Trophoblast cell (in vitro differentiated cells and primary cell): ENCODE measurements around the gene ATP13A4.
A peak's percentile ranks its signal among the peaks of the same experiment; 100 is the strongest.

Experiments
- DNase-seq, 2 donors: peaks; one replicate each; pipeline ENCODE4 v3.0.0-alpha.2; 2016
- H2AFZ ChIP-seq: 2 replicates; pipeline ENCODE4 v1.6.1; 2013; ENCODE audit warnings: low read length, moderate library complexity, mild to moderate bottlenecking; ENCODE audit not compliant: insufficient read depth, poor library complexity
- H2AK5ac ChIP-seq: 2 replicates; pipeline ENCODE4 v1.6.1; 2013; ENCODE audit warnings: mild to moderate bottlenecking, low read length
- H2BK120ac ChIP-seq: 2 replicates; pipeline ENCODE4 v1.6.1; 2013; ENCODE audit warnings: low read length, mild to moderate bottlenecking, moderate library complexity; ENCODE audit not compliant: insufficient read depth, poor library complexity
- H2BK12ac ChIP-seq: 2 replicates; pipeline ENCODE4 v1.6.1; 2013; ENCODE audit warnings: mild to moderate bottlenecking, low read length, moderate library complexity
- H2BK5ac ChIP-seq: 2 replicates; pipeline ENCODE4 v1.6.1; 2013; ENCODE audit warnings: low read length, low read depth, moderate library complexity, mild to moderate bottlenecking; ENCODE audit not compliant: poor library complexity
- H3K14ac ChIP-seq: 2 replicates; pipeline ENCODE4 v1.6.1; 2013; ENCODE audit warnings: mild to moderate bottlenecking, low read length
- H3K18ac ChIP-seq: 2 replicates; pipeline ENCODE4 v1.6.1; 2013; ENCODE audit warnings: mild to moderate bottlenecking, low read length
- H3K23ac ChIP-seq: 2 replicates; pipeline ENCODE4 v1.6.1; 2013; ENCODE audit warnings: low read length
- H3K27ac ChIP-seq: 2 replicates; pipeline ENCODE4 v1.5.1; 2013; ENCODE audit warnings: low read depth, mild to moderate bottlenecking, inconsistent platforms, low read length, moderate library complexity
- H3K27me3 ChIP-seq: 2 replicates; pipeline ENCODE4 v1.6.1; 2013; ENCODE audit warnings: inconsistent platforms, mild to moderate bottlenecking, low read length, moderate library complexity; ENCODE audit not compliant: insufficient read depth
- H3K36me3 ChIP-seq, 2 experiments: 1 replicate in 1 of 2; 2 replicates in 1 of 2; pipeline ENCODE4 v1.6.1; 2013; ENCODE audit warnings: low read length in 2 of 2, mild to moderate bottlenecking in 2 of 2, moderate library complexity in 1 of 2; ENCODE audit not compliant: insufficient read depth in 2 of 2, control insufficient read depth in 1 of 2
- H3K4ac ChIP-seq: 2 replicates; pipeline ENCODE4 v1.6.1; 2013; ENCODE audit warnings: low read depth, mild to moderate bottlenecking, low read length, moderate library complexity
- H3K4me1 ChIP-seq, 2 experiments: 1 replicate in 1 of 2; 2 replicates in 1 of 2; pipeline ENCODE4 v1.6.1; 2013; ENCODE audit warnings: low read length in 2 of 2, mild to moderate bottlenecking in 2 of 2, moderate library complexity in 1 of 2; ENCODE audit not compliant: insufficient read depth in 2 of 2, control insufficient read depth in 1 of 2
- H3K4me2 ChIP-seq: 2 replicates; pipeline ENCODE4 v1.6.1; 2013; ENCODE audit warnings: inconsistent platforms, mild to moderate bottlenecking, low read length, moderate library complexity
- H3K4me3 ChIP-seq: 2 replicates; pipeline ENCODE4 v1.5.1; 2013; ENCODE audit warnings: mild to moderate bottlenecking, low read depth, low read length, inconsistent platforms
- H3K79me1 ChIP-seq: one replicate; pipeline ENCODE4 v1.6.1; 2013; ENCODE audit warnings: low read length
- H3K79me2 ChIP-seq: 2 replicates; pipeline ENCODE4 v1.6.1; 2013; ENCODE audit warnings: low read length, mild to moderate bottlenecking; ENCODE audit not compliant: control insufficient read depth, insufficient read depth, poor library complexity
- H3K9ac ChIP-seq: 2 replicates; pipeline ENCODE4 v1.6.1; 2013; ENCODE audit warnings: mild to moderate bottlenecking, low read length
- H3K9me3 ChIP-seq: 2 replicates; pipeline ENCODE4 v1.6.1; 2013; ENCODE audit warnings: low read depth, mild to moderate bottlenecking, control low read depth, inconsistent platforms, low read length; ENCODE audit not compliant: insufficient read depth
- H4K12ac ChIP-seq: 2 replicates; pipeline ENCODE4 v1.6.1; 2013; ENCODE audit warnings: low read depth, mild to moderate bottlenecking, low read length, moderate library complexity
- H4K8ac ChIP-seq: 2 replicates; pipeline ENCODE4 v1.6.1; 2013; ENCODE audit warnings: low read depth, mild to moderate bottlenecking, low read length, moderate library complexity
- H4K91ac ChIP-seq: one replicate; pipeline ENCODE4 v1.6.1; 2013; ENCODE audit warnings: low read depth, mild to moderate bottlenecking, low read length, moderate library complexity
- WGBS: extraction: QIAGEN DNeasy Blood & Tissue Kit; methylation state at CpG from one replicate; pipeline ENCODE4 v1.1.7; 2013; ENCODE audit warnings: missing lambda C conversion rate; ENCODE audit not compliant: insufficient read length, insufficient coverage; ENCODE audit errors: extremely low coverage; 5-methylcytosine and 5-hydroxymethylcytosine counted together

The ATP13A4 gene

DNA sequence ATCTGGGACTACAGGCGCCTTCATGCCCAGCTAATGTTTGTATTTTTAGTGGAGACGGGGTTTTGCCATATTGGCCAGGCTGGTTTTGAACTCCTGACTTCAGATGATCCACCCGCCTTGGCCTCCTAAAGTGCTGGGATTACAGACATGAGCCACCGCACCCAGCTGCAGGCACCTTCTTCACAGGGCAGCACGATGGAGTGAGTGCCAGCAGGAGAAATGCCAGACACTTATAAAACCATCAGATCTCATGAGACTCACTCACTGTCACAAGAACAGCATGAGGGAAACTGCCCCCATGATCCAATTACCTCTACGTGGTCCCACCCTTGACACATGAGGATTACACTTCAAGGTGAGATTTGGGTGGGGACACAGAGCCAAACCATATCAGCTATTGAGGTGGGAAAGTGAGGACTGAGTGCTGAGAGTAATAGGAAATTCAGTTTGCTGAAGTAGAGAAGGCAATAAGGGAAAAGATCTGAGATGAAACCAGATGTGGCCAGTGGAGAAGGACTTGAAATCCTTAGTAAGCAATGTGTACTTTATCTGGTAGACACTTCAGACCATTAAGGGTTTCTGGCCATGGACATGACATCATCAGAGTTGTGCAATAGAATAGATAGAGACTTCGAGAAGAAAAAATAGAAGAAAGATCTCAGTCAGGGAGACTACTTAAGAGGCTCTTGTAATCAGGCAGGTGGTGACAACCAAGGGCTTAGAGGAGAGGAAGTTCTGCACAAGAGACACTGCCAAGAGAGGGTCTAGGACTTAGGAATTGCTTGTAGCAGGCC lies 158.0 kb downstream of the ATP13A4 start:
- Histone ChIP-seq H3K14ac (no peak overlapping the region), H2BK120ac (no peak overlapping the region), H2BK5ac (no peak overlapping the region), H3K79me1 (no peaks in the 10 kb centered on the region), H2AFZ (no peak overlapping the region), H3K79me2 (no peaks in the 10 kb centered on the region), H3K27me3 (no peaks in the 10 kb centered on the region), H3K4ac (no peak overlapping the region), H4K91ac (no peak overlapping the region), H3K36me3 (no peaks in the 10 kb centered on the region), H2BK12ac (no peak overlapping the region), H3K9ac (no peak overlapping the region), H3K9me3 (peaks cover 2% of the 10 kb centered on the region), H3K4me1 (peaks cover 0 to 7% of the 10 kb centered on the region in 2 experiments), H4K12ac (no peak overlapping the region), H3K4me2 (no peak overlapping the region), H3K27ac (no peak overlapping the region), H2AK5ac (no peak overlapping the region), H3K4me3 (no peak overlapping the region), H4K8ac (no peak overlapping the region), H3K23ac (no peak overlapping the region), H3K18ac (no peak overlapping the region)
- WGBS, result no CpG with 5 or more reads among the region's 7 CpGs
- DNase-seq, result no peak

GRCh38 chr3:193391902-193392301 lies 162.8 kb downstream of the ATP13A4 start:
- Histone ChIP-seq H3K23ac (no peak overlapping the region), H3K36me3 (no peaks in the 10 kb centered on the region), H3K14ac (no peak overlapping the region), H3K4me2 (no peak overlapping the region), H4K91ac (no peak overlapping the region), H3K4me1 (peaks cover 0 to 8% of the 10 kb centered on the region in 2 experiments), H3K79me1 (no peaks in the 10 kb centered on the region), H4K12ac (no peak overlapping the region), H2BK120ac (no peak overlapping the region), H2BK12ac (no peak overlapping the region), H3K4ac (no peak overlapping the region), H4K8ac (no peak overlapping the region), H3K9me3 (peaks cover 2% of the 10 kb centered on the region), H3K79me2 (no peaks in the 10 kb centered on the region), H3K9ac (no peak overlapping the region), H3K18ac (no peak overlapping the region), H2BK5ac (no peak overlapping the region), H3K4me3 (no peak overlapping the region), H2AFZ (no peak overlapping the region), H2AK5ac (no peak overlapping the region), H3K27me3 (no peaks in the 10 kb centered on the region), H3K27ac (no peak overlapping the region)
- WGBS, result no CpG with 5 or more reads among the region's 3 CpGs
- peak; percentile 25 to 68 for DNase-seq

DNA sequence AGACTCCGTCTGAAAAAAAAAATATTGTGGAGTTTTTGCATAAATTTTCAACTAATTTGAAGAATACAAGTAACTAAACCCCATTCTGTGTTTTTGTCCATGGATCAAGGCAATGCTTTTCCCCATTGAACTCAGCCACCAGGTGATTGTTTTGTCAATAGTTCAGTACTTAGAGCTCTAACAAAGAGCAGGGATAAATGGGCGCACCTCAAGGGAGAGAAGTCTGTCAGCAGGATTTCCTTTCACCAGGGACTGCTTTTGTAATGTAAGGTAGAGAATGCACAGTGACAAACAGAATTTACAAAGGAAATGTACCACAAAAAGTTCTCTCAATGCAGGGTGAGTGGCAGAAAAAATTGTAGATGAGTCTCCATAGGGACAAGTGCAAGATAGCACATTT lies 165.4 kb downstream of the ATP13A4 start:
- no peak overlapping the region for H4K91ac ChIP-seq
- H3K14ac ChIP-seq, result no peak overlapping the region
- H2AFZ ChIP-seq, result no peak overlapping the region
- no peak overlapping the region for H4K12ac ChIP-seq
- WGBS, result no CpG with 5 or more reads among the region's 2 CpGs
- H3K4me1 ChIP-seq, result peaks cover 0 to 8% of the 10 kb centered on the region in 2 experiments
- H2BK5ac ChIP-seq, result no peak overlapping the region
- no peak overlapping the region for H2BK12ac ChIP-seq
- no peaks in the 10 kb centered on the region for H3K79me1 ChIP-seq
- no peak overlapping the region for H3K18ac ChIP-seq
- H3K36me3 ChIP-seq, result no peaks in the 10 kb centered on the region
- H2BK120ac ChIP-seq, result no peak overlapping the region
- H3K27me3 ChIP-seq, result no peaks in the 10 kb centered on the region
- H3K4ac ChIP-seq, result no peak overlapping the region
- H3K4me2 ChIP-seq, result no peak overlapping the region
- H3K4me3 ChIP-seq, result no peak overlapping the region
- H3K9me3 ChIP-seq, result peaks cover 2% of the 10 kb centered on the region
- H3K23ac ChIP-seq, result no peak overlapping the region
- H3K27ac ChIP-seq, result no peak overlapping the region
- H4K8ac ChIP-seq, result no peak overlapping the region
- no peak overlapping the region for H3K9ac ChIP-seq
- no peak overlapping the region for H2AK5ac ChIP-seq
- H3K79me2 ChIP-seq, result no peaks in the 10 kb centered on the region
- no peak for DNase-seq

- no peak overlapping the region for H4K12ac ChIP-seq
- H3K36me3 ChIP-seq, result no peaks in the 10 kb centered on the region
- no peak overlapping the region for H3K9ac ChIP-seq
- no peak overlapping the region for H4K8ac ChIP-seq
- H3K27ac ChIP-seq, result no peak overlapping the region
- H3K18ac ChIP-seq, result no peak overlapping the region
- no peak overlapping the region for H3K23ac ChIP-seq
- no peak overlapping the region for H2BK120ac ChIP-seq
- DNase-seq, result no peak
- no peaks in the 10 kb centered on the region for H3K79me2 ChIP-seq
- no peaks in the 10 kb centered on the region for H3K79me1 ChIP-seq
- H2AFZ ChIP-seq, result no peak overlapping the region
- no peak overlapping the region for H2BK12ac ChIP-seq
- no peak overlapping the region for H2BK5ac ChIP-seq
- H4K91ac ChIP-seq, result no peak overlapping the region
- H3K14ac ChIP-seq, result no peak overlapping the region
- peaks cover 2% of the 10 kb centered on the region for H3K9me3 ChIP-seq
- no peaks in the 10 kb centered on the region for H3K27me3 ChIP-seq
- no peak overlapping the region for H2AK5ac ChIP-seq
- WGBS, result no CpG with 5 or more reads among the region's 6 CpGs
- no peak overlapping the region for H3K4me3 ChIP-seq
- H3K4me2 ChIP-seq, result no peak overlapping the region
- H3K4me1 ChIP-seq, result peaks cover 0 to 8% of the 10 kb centered on the region in 2 experiments
- no peak overlapping the region for H3K4ac ChIP-seq
These were observed 166.3 kb downstream of the ATP13A4 start for GRCh38 chr3:193388361-193388760.
